Body of pancreas (tissue), 4 donors: ENCODE data around the gene GPRC5D. TPM values are rescaled to one million over a fixed set of nuclear protein-coding genes. Genes with fewer than 3 reads are reported as not detected.

Experiments used
- ATAC-seq: fragments of 150-250 bp; one replicate; pipeline ENCODE4 v1.9.1; 2016
- DNase-seq, 4 donors: peaks; one replicate each; pipeline ENCODE4 v3.0.0-alpha.2; 2019
- H3K27ac ChIP-seq, 4 donors: fragments of 200-600 bp; sonication (generic); 1 replicate in 3 of 4; 2 replicates in 1 of 4; pipeline versions ENCODE4 v1.5.1 to v1.6.1; 2016 to 2019; ENCODE audit warnings: mild to moderate bottlenecking in 1 of 4, mixed read lengths in 1 of 4, moderate library complexity in 1 of 4
- H3K27me3 ChIP-seq, 2 donors: fragments of 200-600 bp; sonication (generic); one replicate each; pipeline ENCODE4 v1.6.0; 2016; ENCODE audit warnings: mild to moderate bottlenecking in 1 of 2
- H3K36me3 ChIP-seq, 2 donors: fragments of 200-600 bp; sonication (generic); replicated peaks in 1 of 2; 2 replicates each; pipeline ENCODE4 v1.5.1; 2016; ENCODE audit warnings: low read depth in 2 of 2; ENCODE audit not compliant: insufficient read depth in 1 of 2
- H3K4me1 ChIP-seq: fragments of 200-600 bp; sonication (generic); one replicate; pipeline ENCODE4 v1.6.0; 2016
- H3K4me3 ChIP-seq, 2 donors: fragments of 200-600 bp; sonication (generic); 1 replicate in 1 of 2; 2 replicates in 1 of 2; pipeline ENCODE4 v1.5.1; 2016 to 2019
- H3K9me3 ChIP-seq, 3 donors: fragments of 200-600 bp; sonication (generic); 1 replicate in 2 of 3; 2 replicates in 1 of 3; pipeline ENCODE4 v1.5.1; 2016
- CTCF ChIP-seq, 7 experiments: fragments of 450-650 bp in 4 of 7; fragments of 200-600 bp in 3 of 7; sonication (generic) in 3 of 7; IDR thresholded peaks; one replicate each; pipeline ENCODE4 v1.5.1; 2016 to 2019; ENCODE audit warnings: antibody characterized with exemption in 7 of 7
- POLR2A ChIP-seq, 3 donors: fragments of 450-650 bp; IDR thresholded peaks; one replicate each; pipeline ENCODE4 v1.6.1; 2016; ENCODE audit warnings: antibody characterized with exemption in 3 of 3, mild to moderate bottlenecking in 2 of 3
- WGBS, 2 donors: methylation state at CpG; one replicate each; pipeline ENCODE4 v1.1.5; 2017; 5-methylcytosine and 5-hydroxymethylcytosine counted together
- intact Hi-C: fragments of 100-400 bp; cut with DNase I; formaldehyde crosslinking; loops from one replicate; pipeline ENCODE4 v1.15.1; 2023
- total RNA-seq, 2 donors: library from RNA; depleted of rRNA; stranded (reverse); fragments of >200 nt; gene quantifications; one replicate each; pipeline ENCODE4 v1.1.0, GENCODE V29; 2016

The GPRC5D gene
- total RNA-seq, 2 donors from 2014 or later: not detected

GRCh38 chr12:12899530-12900380, 52.2 kb downstream of the GPRC5D start:
- no peak for ATAC-seq
- WGBS, 2 donors: 78 to 84% methylated on average over 9 to 10 of the region's 10 CpGs
- no peak overlapping the region for H3K27ac ChIP-seq
- H3K4me3 ChIP-seq: no peak overlapping the region
- TF ChIP-seq CTCF (IDR thresholded peaks at IDR 0.05) (no peak), POLR2A (IDR thresholded peaks at IDR 0.05) (no peak)
- no peaks in the 10 kb centered on the region for H3K36me3 ChIP-seq
- H3K4me1 ChIP-seq: no peaks in the 10 kb centered on the region
- intact Hi-C loops: no loop called here
- DNase-seq: peak in 1 of 4 donors; percentile 13
- H3K27me3 ChIP-seq: no peaks in the 10 kb centered on the region
- no peaks in the 10 kb centered on the region for H3K9me3 ChIP-seq

GRCh38 chr12:12898911-12899511, 53.0 kb downstream of the GPRC5D start:
- no peak overlapping the region for H3K4me3 ChIP-seq
- intact Hi-C loops: no loop called here
- no peak overlapping the region for H3K27ac ChIP-seq
- H3K4me1 ChIP-seq: no peaks in the 10 kb centered on the region
- no peak for TF ChIP-seq CTCF (IDR thresholded peaks at IDR 0.05)
- no peak for TF ChIP-seq POLR2A (IDR thresholded peaks at IDR 0.05)
- no peaks in the 10 kb centered on the region for H3K36me3 ChIP-seq
- WGBS, 2 donors: 79 to 89% methylated on average over 8 of the region's 8 CpGs
- DNase-seq (no peak), ATAC-seq (no peak)
- no peaks in the 10 kb centered on the region for H3K27me3 ChIP-seq
- H3K9me3 ChIP-seq: no peaks in the 10 kb centered on the region

GRCh38 chr12:12898136-12898717, 53.7 kb downstream of the GPRC5D start:
- no peak overlapping the region for H3K27ac ChIP-seq
- no peaks in the 10 kb centered on the region for H3K36me3 ChIP-seq
- ATAC-seq (no peak), DNase-seq (no peak)
- WGBS, 2 donors: 84 to 86% methylated on average over 7 to 9 of the region's 9 CpGs
- intact Hi-C loops: no loop called here
- H3K4me1 ChIP-seq: no peaks in the 10 kb centered on the region
- H3K9me3 ChIP-seq: no peaks in the 10 kb centered on the region
- H3K27me3 ChIP-seq: no peaks in the 10 kb centered on the region
- H3K4me3 ChIP-seq: no peak overlapping the region
- TF ChIP-seq POLR2A (IDR thresholded peaks at IDR 0.05): no peak
- no peak for TF ChIP-seq CTCF (IDR thresholded peaks at IDR 0.05)

GRCh38 chr12:12897302-12897701, 54.7 kb downstream of the GPRC5D start:
- Histone ChIP-seq H3K27me3 (no peaks in the 10 kb centered on the region), H3K4me3 (no peak overlapping the region), H3K4me1 (peaks cover 1% of the 10 kb centered on the region), H3K27ac (no peak overlapping the region), H3K36me3 (no peaks in the 10 kb centered on the region), H3K9me3 (no peaks in the 10 kb centered on the region)
- ATAC-seq (no peak), DNase-seq (no peak)
- intact Hi-C loops: no loop called here
- 76 to 89% methylated on average over 6 of the region's 6 CpGs for WGBS, 2 donors
- TF ChIP-seq CTCF (IDR thresholded peaks at IDR 0.05) (no peak), POLR2A (IDR thresholded peaks at IDR 0.05) (no peak)
